BE2C (cell line): Measurements from ENCODE around the gene SLC47A1.
A peak's percentile ranks its signal among the peaks of the same experiment; 100 is the strongest.
"Not testable (repeated sequence)": the region's sequence is repeated elsewhere in the genome, so short reads cannot be mapped to it uniquely, and the experiment has no call there.

Experiments
- DNase-seq: peaks from one replicate; pipeline ENCODE4 v3.0.0-alpha.2; 2020
- H3K27me3 ChIP-seq: fragments of 250-450 bp; sonication (Bioruptor Pico); 2 replicates; pipeline ENCODE4 v1.5.1; 2020; ENCODE audit warnings: mild to moderate bottlenecking
- H3K36me3 ChIP-seq: fragments of 250-450 bp; sonication (Bioruptor Pico); 2 replicates; pipeline ENCODE4 v1.5.1; 2020; ENCODE audit warnings: mild to moderate bottlenecking
- H3K4me1 ChIP-seq: fragments of 250-450 bp; sonication (Bioruptor Pico); 2 replicates; pipeline ENCODE4 v1.5.1; 2020
- H3K4me3 ChIP-seq: 2 replicates; pipeline ENCODE4 v1.5.1; 2011; ENCODE audit warnings: low read depth, low read length
- H3K9me3 ChIP-seq: fragments of 250-450 bp; sonication (Bioruptor Pico); 2 replicates; pipeline ENCODE4 v1.5.1; 2020
- CTCF ChIP-seq: IDR thresholded peaks from 2 replicates; pipeline ENCODE4 v1.5.1; 2012; ENCODE audit warnings: mild to moderate bottlenecking, low read depth, low read length

Gene SLC47A1

GRCh38 chr17:19507775-19508576, 25.7 kb upstream of the SLC47A1 start:
- peak overlapping the region; percentile 68 for H3K4me3 ChIP-seq
- no peak for TF ChIP-seq CTCF
- no peaks in the 10 kb centered on the region for H3K4me1 ChIP-seq
- H3K36me3 ChIP-seq = no peaks in the 10 kb centered on the region
- DNase-seq = peak; percentile 82
- no peaks in the 10 kb centered on the region for H3K27me3 ChIP-seq
- no peaks in the 10 kb centered on the region for H3K9me3 ChIP-seq

GRCh38 chr17:19508577-19508867, 25.1 kb upstream of the SLC47A1 start:
- no peak for DNase-seq
- H3K4me3 ChIP-seq = peak overlapping the region; percentile 68
- H3K4me1 ChIP-seq = no peaks in the 10 kb centered on the region
- no peak for TF ChIP-seq CTCF
- H3K27me3 ChIP-seq = no peaks in the 10 kb centered on the region
- no peaks in the 10 kb centered on the region for H3K36me3 ChIP-seq
- no peaks in the 10 kb centered on the region for H3K9me3 ChIP-seq

- H3K27me3 ChIP-seq, H3K9me3 ChIP-seq, H3K4me1 ChIP-seq, H3K4me3 ChIP-seq, DNase-seq, H3K36me3 ChIP-seq: not testable (repeated sequence)
Measured at GRCh38 chr17:19509281-19509852, 24.3 kb upstream of the SLC47A1 start.

- H3K9me3 ChIP-seq = no peaks in the 10 kb centered on the region
- no peak for TF ChIP-seq CTCF
- H3K4me3 ChIP-seq = no peak overlapping the region
- no peaks in the 10 kb centered on the region for H3K36me3 ChIP-seq
- DNase-seq = no peak
- no peaks in the 10 kb centered on the region for H3K4me1 ChIP-seq
- H3K27me3 ChIP-seq = no peaks in the 10 kb centered on the region
Measured at GRCh38 chr17:19510903-19511302, 22.8 kb upstream of the SLC47A1 start.

GRCh38 chr17:19513897-19514488, 19.7 kb upstream of the SLC47A1 start:
- Histone ChIP-seq H3K4me3 (no peak overlapping the region), H3K4me1 (no peaks in the 10 kb centered on the region), H3K36me3 (no peaks in the 10 kb centered on the region), H3K9me3 (no peaks in the 10 kb centered on the region), H3K27me3 (no peaks in the 10 kb centered on the region)
- DNase-seq = peak; percentile 50
- peak; percentile 79 for TF ChIP-seq CTCF

GRCh38 chr17:19517699-19518098, 16.0 kb upstream of the SLC47A1 start:
- DNase-seq = no peak
- H3K36me3 ChIP-seq = no peaks in the 10 kb centered on the region
- no peaks in the 10 kb centered on the region for H3K27me3 ChIP-seq
- H3K4me3 ChIP-seq = no peak overlapping the region
- H3K9me3 ChIP-seq = no peaks in the 10 kb centered on the region
- no peak for TF ChIP-seq CTCF
- no peaks in the 10 kb centered on the region for H3K4me1 ChIP-seq

- not testable (repeated sequence) for DNase-seq, H3K4me3 ChIP-seq, H3K27me3 ChIP-seq, H3K9me3 ChIP-seq, H3K36me3 ChIP-seq, H3K4me1 ChIP-seq
Measured at GRCh38 chr17:19519388-19520291, 14.0 kb upstream of the SLC47A1 start.
